ENCODE results near the gene NECAB3.

DNA sequence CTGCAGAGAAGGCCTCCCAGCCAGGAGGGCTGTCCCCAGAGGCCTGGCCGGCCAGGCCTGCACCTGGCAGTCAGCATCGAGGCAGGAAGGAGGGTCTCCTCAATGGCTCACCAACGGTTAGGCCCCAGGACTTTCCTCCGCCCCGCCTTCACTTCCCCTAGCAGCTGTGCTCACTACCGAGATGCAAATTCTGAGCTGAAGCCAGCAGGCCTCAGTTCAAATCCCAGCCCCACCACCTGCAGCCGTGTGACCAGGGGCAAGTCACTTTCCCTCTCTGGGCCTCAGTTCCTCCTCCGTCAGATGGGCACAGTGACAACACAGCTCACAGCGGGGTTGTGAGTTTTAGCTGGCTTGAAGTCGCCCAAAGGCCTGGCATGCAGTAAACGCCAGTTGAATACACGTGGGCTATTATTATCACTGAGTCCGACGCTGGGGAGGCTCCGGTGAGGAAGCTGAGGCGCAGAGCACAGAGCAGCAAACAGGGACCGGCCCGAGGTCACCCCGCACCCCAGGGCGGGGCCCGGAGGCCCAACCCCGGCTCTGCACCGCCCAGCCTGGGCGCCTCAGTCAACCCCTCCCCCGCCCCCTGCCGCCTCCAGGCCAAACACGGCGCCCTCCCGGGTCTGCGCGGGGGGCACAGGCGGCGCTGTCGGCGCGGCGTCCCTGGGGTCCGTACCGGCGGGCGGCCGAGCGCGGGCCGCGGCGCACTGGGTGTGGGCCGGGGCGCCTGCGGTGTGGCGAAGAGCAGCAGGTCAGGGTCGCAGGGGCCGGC, 11.3 kb upstream of the NECAB3 start:
- no peak for TF ChIP-seq EZH2 (IDR thresholded peaks at IDR 0.05; ENCODE audit: borderline replicate concordance, low read depth, low read length, severe bottlenecking)
- TF ChIP-seq POLR2AphosphoS5 (IDR thresholded peaks at IDR 0.05; ENCODE audit: insufficient read depth, low read depth, low read length), result no peak
- no peak for TF ChIP-seq POLR2A (IDR thresholded peaks at IDR 0.05; ENCODE audit: low read depth, low read length)
- TF ChIP-seq, protein P1, sequence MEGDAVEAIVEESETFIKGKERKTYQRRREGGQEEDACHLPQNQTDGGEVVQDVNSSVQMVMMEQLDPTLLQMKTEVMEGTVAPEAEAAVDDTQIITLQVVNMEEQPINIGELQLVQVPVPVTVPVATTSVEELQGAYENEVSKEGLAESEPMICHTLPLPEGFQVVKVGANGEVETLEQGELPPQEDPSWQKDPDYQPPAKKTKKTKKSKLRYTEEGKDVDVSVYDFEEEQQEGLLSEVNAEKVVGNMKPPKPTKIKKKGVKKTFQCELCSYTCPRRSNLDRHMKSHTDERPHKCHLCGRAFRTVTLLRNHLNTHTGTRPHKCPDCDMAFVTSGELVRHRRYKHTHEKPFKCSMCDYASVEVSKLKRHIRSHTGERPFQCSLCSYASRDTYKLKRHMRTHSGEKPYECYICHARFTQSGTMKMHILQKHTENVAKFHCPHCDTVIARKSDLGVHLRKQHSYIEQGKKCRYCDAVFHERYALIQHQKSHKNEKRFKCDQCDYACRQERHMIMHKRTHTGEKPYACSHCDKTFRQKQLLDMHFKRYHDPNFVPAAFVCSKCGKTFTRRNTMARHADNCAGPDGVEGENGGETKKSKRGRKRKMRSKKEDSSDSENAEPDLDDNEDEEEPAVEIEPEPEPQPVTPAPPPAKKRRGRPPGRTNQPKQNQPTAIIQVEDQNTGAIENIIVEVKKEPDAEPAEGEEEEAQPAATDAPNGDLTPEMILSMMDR (IDR thresholded peaks at IDR 0.05; ENCODE audit: extremely low read depth in 1 of 2, insufficient read depth in 1 of 2, low read depth in 1 of 2, low read length in 2 of 2), result no peak

Data from endothelial cell of umbilical vein (primary cell).